ENCODE measurements around the gene NFAT5. TPM values are rescaled to one million over a fixed set of nuclear protein-coding genes. Genes with fewer than 3 reads are reported as not detected.

The NFAT5 gene
- total RNA-seq, 2 experiments from 2014 or later = 19.5 to 21.2 TPM

GRCh38 chr16:69589434-69590269 is 23.9 kb downstream of the NFAT5 start:
- Mint-ChIP-seq H3K4me1 (ENCODE audit: low read depth) (peaks cover 43% of the 10 kb centered on the region), H3K4me3 (no peak overlapping the region), H3K27me3 (no peaks in the 10 kb centered on the region), H3K36me3 (ENCODE audit: low read depth) (peaks cover 38% of the 10 kb centered on the region), H3K27ac (no peak overlapping the region), H3K9me3 (no peaks in the 10 kb centered on the region)
- Histone ChIP-seq H3K4me1 (ENCODE audit: insufficient read depth, low read length) (peaks cover 3% of the 10 kb centered on the region), H3K27me3 (ENCODE audit: control insufficient read depth in 1 of 2, insufficient read depth in 2 of 2, low read length in 2 of 2) (no peaks in the 10 kb centered on the region), H3K9me3 (ENCODE audit: control insufficient read depth in 1 of 2, insufficient read depth in 1 of 2, low read length in 2 of 2) (no peaks in the 10 kb centered on the region), H3K36me3 (ENCODE audit: insufficient read depth, low read length) (no peaks in the 10 kb centered on the region), H3K27ac (ENCODE audit: low read depth in 1 of 2, low read length in 2 of 2) (no peak overlapping the region), H3K4me3 (ENCODE audit: low read length) (no peak overlapping the region)
- ChIA-PET CTCF (no interaction called here), POLR2A (interaction anchor here (0.6 to 1.3 kb wide), 2 partner anchors 9 to 92 kb away, joined by 3 to 5 read pairs; no protein-coding TSS in a partner anchor)
- intact Hi-C loops (cut with DNase I, micrococcal nuclease) = loop anchor here in 1 of 2 experiments (5.0 kb wide), 1 partner anchor 367 kb away; no protein-coding TSS in a partner anchor
- TF ChIP-seq CTCF (IDR thresholded peaks at IDR 0.05) = no peak
- ATAC-seq (ENCODE audit: poor library complexity) = no peak
- DNase-seq = no peak

GRCh38 chr16:69590590-69590989 is 24.8 kb downstream of the NFAT5 start:
- Mint-ChIP-seq H3K4me1 (ENCODE audit: low read depth) (peaks cover 48% of the 10 kb centered on the region), H3K9me3 (no peaks in the 10 kb centered on the region), H3K4me3 (no peak overlapping the region), H3K27ac (no peak overlapping the region), H3K27me3 (no peaks in the 10 kb centered on the region), H3K36me3 (ENCODE audit: low read depth) (peaks cover 35% of the 10 kb centered on the region)
- Histone ChIP-seq H3K27me3 (ENCODE audit: control insufficient read depth in 1 of 2, insufficient read depth in 2 of 2, low read length in 2 of 2) (no peaks in the 10 kb centered on the region), H3K9me3 (ENCODE audit: control insufficient read depth in 1 of 2, insufficient read depth in 1 of 2, low read length in 2 of 2) (no peaks in the 10 kb centered on the region), H3K4me1 (ENCODE audit: insufficient read depth, low read length) (peaks cover 3% of the 10 kb centered on the region), H3K36me3 (ENCODE audit: insufficient read depth, low read length) (no peaks in the 10 kb centered on the region), H3K4me3 (ENCODE audit: low read length) (no peak overlapping the region), H3K27ac (ENCODE audit: low read depth in 1 of 2, low read length in 2 of 2) (no peak overlapping the region)
- CTCF ChIA-PET = no interaction called here
- POLR2A ChIA-PET = interaction anchor here (1.3 kb wide), 1 partner anchor 8 kb away, joined by 5 read pairs; no protein-coding TSS in a partner anchor
- DNase-seq (no peak), ATAC-seq (ENCODE audit: poor library complexity) (no peak)
- TF ChIP-seq CTCF (IDR thresholded peaks at IDR 0.05) = no peak
- intact Hi-C loops (cut with DNase I, micrococcal nuclease) = loop anchor here in 1 of 2 experiments (5.0 kb wide), 1 partner anchor 368 kb away; no protein-coding TSS in a partner anchor

- intact Hi-C loops (cut with DNase I, micrococcal nuclease) = loop anchor here in 1 of 2 experiments (5.0 kb wide), 1 partner anchor 372 kb away; no protein-coding TSS in a partner anchor
- Mint-ChIP-seq H3K4me1 (ENCODE audit: low read depth) (peaks cover 45% of the 10 kb centered on the region), H3K9me3 (no peaks in the 10 kb centered on the region), H3K27ac (no peak overlapping the region), H3K27me3 (no peaks in the 10 kb centered on the region), H3K36me3 (ENCODE audit: low read depth) (peaks cover 19% of the 10 kb centered on the region), H3K4me3 (no peak overlapping the region)
- TF ChIP-seq CTCF (IDR thresholded peaks at IDR 0.05) = no peak
- H3K36me3 ChIP-seq (ENCODE audit: insufficient read depth, low read length) = no peaks in the 10 kb centered on the region
- no peak for ATAC-seq (ENCODE audit: poor library complexity)
- no peaks in the 10 kb centered on the region for H3K9me3 ChIP-seq (ENCODE audit: control insufficient read depth in 1 of 2, insufficient read depth in 1 of 2, low read length in 2 of 2)
- no peaks in the 10 kb centered on the region for H3K27me3 ChIP-seq (ENCODE audit: control insufficient read depth in 1 of 2, insufficient read depth in 2 of 2, low read length in 2 of 2)
- H3K4me1 ChIP-seq (ENCODE audit: insufficient read depth, low read length) = peaks cover 6% of the 10 kb centered on the region
- no peak overlapping the region for H3K4me3 ChIP-seq (ENCODE audit: low read length)
- no peak for DNase-seq
- ChIA-PET POLR2A (no interaction called here), CTCF (no interaction called here)
- H3K27ac ChIP-seq (ENCODE audit: low read depth in 1 of 2, low read length in 2 of 2) = no peak overlapping the region
These were observed 28.0 kb downstream of the NFAT5 start for GRCh38 chr16:69593751-69594255.
